GM23338 (cell line): ENCODE measurements around the gene C1QA. TPM values are rescaled to one million over a fixed set of nuclear protein-coding genes. Genes with fewer than 3 reads are reported as not detected.

Source experiments
- ATAC-seq: fragments of 200-7000 bp; cut with Tn5 transposase; 3 replicates; pipeline ENCODE4 v1.9.1; 2020
- DNase-seq: peaks from one replicate; pipeline ENCODE4 v3.0.0-alpha.2; 2015; ENCODE audit warnings: low spot score
- H2AFZ ChIP-seq: fragments of 200-600 bp; sonication (generic); 2 replicates; pipeline ENCODE4 v1.8.0; 2016; ENCODE audit warnings: antibody characterized with exemption, mild to moderate bottlenecking, moderate library complexity
- H3F3A ChIP-seq: fragments of 200-600 bp; sonication (generic); replicated peaks from 2 replicates; pipeline ENCODE4 v1.8.0; 2017; ENCODE audit warnings: antibody characterized with exemption, mixed run types, low read depth
- H3K27ac ChIP-seq: fragments of 200-600 bp; sonication (generic); 2 replicates; pipeline ENCODE4 v1.6.1; 2016; ENCODE audit warnings: low read depth
- H3K27me3 ChIP-seq: fragments of 200-600 bp; sonication (generic); 2 replicates; pipeline ENCODE4 v1.8.0; 2016; ENCODE audit warnings: mild to moderate bottlenecking, mixed run types, moderate library complexity; ENCODE audit not compliant: insufficient read depth
- H3K36me3 ChIP-seq: fragments of 200-600 bp; sonication (generic); 2 replicates; pipeline ENCODE4 v1.8.0; 2016; ENCODE audit warnings: mild to moderate bottlenecking; ENCODE audit not compliant: insufficient read depth
- H3K4me1 ChIP-seq: fragments of 200-600 bp; sonication (generic); 2 replicates; pipeline ENCODE4 v1.8.0; 2016; ENCODE audit warnings: mild to moderate bottlenecking, moderate library complexity; ENCODE audit not compliant: insufficient read depth
- H3K4me2 ChIP-seq: fragments of 200-600 bp; sonication (generic); 2 replicates; pipeline ENCODE4 v1.7.1; 2017; ENCODE audit warnings: mixed run types
- H3K4me3 ChIP-seq: fragments of 200-600 bp; sonication (generic); 2 replicates; pipeline ENCODE4 v1.6.1; 2016; ENCODE audit warnings: mixed run types
- H3K79me2 ChIP-seq: fragments of 200-600 bp; sonication (generic); replicated peaks from 2 replicates; pipeline ENCODE4 v1.8.0; 2017; ENCODE audit warnings: mild to moderate bottlenecking; ENCODE audit not compliant: insufficient read depth
- H3K9me2 ChIP-seq: fragments of 200-600 bp; sonication (generic); 2 replicates; pipeline ENCODE4 v1.8.0; 2017; ENCODE audit not compliant: insufficient read depth
- H4K20me1 ChIP-seq: fragments of 200-600 bp; sonication (generic); replicated peaks from 2 replicates; pipeline ENCODE4 v1.8.0; 2017; ENCODE audit warnings: mild to moderate bottlenecking; ENCODE audit not compliant: insufficient read depth
- H3K27ac Mint-ChIP-seq: 2 replicates; pipeline ENCODE4 v1.8.0; 2020; ENCODE audit warnings: inconsistent platforms, mild to moderate bottlenecking, moderate library complexity, mixed read lengths
- H3K27me3 Mint-ChIP-seq: 3 replicates; pipeline ENCODE4 v1.8.0; 2022; ENCODE audit warnings: low read depth, mild to moderate bottlenecking, moderate library complexity, mixed read lengths, inconsistent platforms; ENCODE audit not compliant: insufficient read depth, poor library complexity
- H3K36me3 Mint-ChIP-seq: 3 replicates; pipeline ENCODE4 v1.8.0; 2021; ENCODE audit warnings: low read depth, mild to moderate bottlenecking, inconsistent platforms, moderate library complexity, mixed read lengths
- H3K4me1 Mint-ChIP-seq: 3 replicates; pipeline ENCODE4 v1.8.0; 2020; ENCODE audit warnings: mild to moderate bottlenecking, inconsistent platforms, mixed read lengths
- H3K4me3 Mint-ChIP-seq: 3 replicates; pipeline ENCODE4 v1.8.0; 2021; ENCODE audit warnings: moderate library complexity, mild to moderate bottlenecking, inconsistent platforms, mixed read lengths
- H3K9me3 Mint-ChIP-seq: 3 replicates; pipeline ENCODE4 v1.8.0; 2020; ENCODE audit warnings: moderate library complexity, mild to moderate bottlenecking, inconsistent platforms, mixed read lengths
- CREB1 ChIP-seq: fragments of 250-450 bp; sonication (Bioruptor Pico); IDR thresholded peaks from 2 replicates; pipeline ENCODE4 v1.5.0; 2020; ENCODE audit warnings: low read depth, mild to moderate bottlenecking, moderate library complexity
- EZH2 ChIP-seq: fragments of 200-600 bp; sonication (generic); IDR thresholded peaks from one replicate; pipeline ENCODE4 v1.8.0; 2017; ENCODE audit warnings: antibody characterized with exemption, mild to moderate bottlenecking, low read depth; ENCODE audit not compliant: unreplicated experiment
- EZH2phosphoT487 ChIP-seq: fragments of 200-600 bp; sonication (generic); IDR thresholded peaks from one replicate; pipeline ENCODE4 v1.8.1; 2018; ENCODE audit warnings: antibody characterized with exemption; ENCODE audit not compliant: unreplicated experiment
- JUNB ChIP-seq: IDR thresholded peaks from one replicate; pipeline ENCODE4 v1.6.1; 2016; ENCODE audit warnings: antibody characterized with exemption; ENCODE audit not compliant: unreplicated experiment
- NANOG ChIP-seq: IDR thresholded peaks from 2 replicates; pipeline ENCODE4 v1.6.1; 2016; ENCODE audit warnings: antibody characterized with exemption, borderline replicate concordance
- POLR2AphosphoS5 ChIP-seq: IDR thresholded peaks from 2 replicates; pipeline ENCODE4 v1.6.1; 2016; ENCODE audit warnings: antibody characterized with exemption, low read depth
- REST ChIP-seq: IDR thresholded peaks from one replicate; pipeline ENCODE4 v1.6.1; 2018; ENCODE audit warnings: antibody characterized with exemption; ENCODE audit not compliant: unreplicated experiment
- STAT1 ChIP-seq: IDR thresholded peaks from one replicate; pipeline ENCODE4 v1.6.1; 2016; ENCODE audit warnings: antibody characterized with exemption; ENCODE audit not compliant: unreplicated experiment
- ZNF114 ChIP-seq: fragments of 250-450 bp; sonication (Bioruptor Pico); IDR thresholded peaks from 2 replicates; pipeline ENCODE4 v1.5.0; 2020; ENCODE audit warnings: mild to moderate bottlenecking, moderate library complexity
- ZNF331 ChIP-seq: fragments of 250-450 bp; sonication (Bioruptor Pico); IDR thresholded peaks from 2 replicates; pipeline ENCODE4 v1.5.0; 2020; ENCODE audit warnings: low read depth, mild to moderate bottlenecking, moderate library complexity
- polyA plus RNA-seq: library from polyadenylated mRNA; unstranded; fragments of >200 nt; fragmentation: Nextera tagmentation; extraction: Ambion mirVana; gene quantifications from 2 replicates; pipeline ENCODE4 v1.2.1, GENCODE V29; 2016
- total RNA-seq: library from RNA; depleted of rRNA; stranded (reverse); fragments of >200 nt; shearing (Covaris generic); gene quantifications from 2 replicates; pipeline ENCODE4 v1.2.3, GENCODE V29; 2014
- TF ChIP-seq, protein P1 (sequence below): IDR thresholded peaks from 2 replicates; pipeline ENCODE4 v1.6.1; 2016; ENCODE audit warnings: antibody characterized with exemption
- TF ChIP-seq, protein P2 (sequence below): fragments of 250-450 bp; sonication (Bioruptor Pico); IDR thresholded peaks from 2 replicates; pipeline ENCODE4 v1.5.0; 2020; ENCODE audit warnings: mild to moderate bottlenecking, moderate library complexity
- TF ChIP-seq, protein P3 (sequence below), 2 experiments: fragments of 200-600 bp in 1 of 2; sonication (generic) in 1 of 2; conservative IDR thresholded peaks; 2 replicates each; pipeline versions ENCODE4 v1.5.1 to v1.6.1; 2016 to 2017; ENCODE audit warnings: antibody characterized with exemption in 2 of 2, low read depth in 2 of 2, mild to moderate bottlenecking in 2 of 2, moderate library complexity in 1 of 2

The C1QA gene
- total and polyA plus RNA-seq, 2 experiments from 2014 or later: not detected

DNA sequence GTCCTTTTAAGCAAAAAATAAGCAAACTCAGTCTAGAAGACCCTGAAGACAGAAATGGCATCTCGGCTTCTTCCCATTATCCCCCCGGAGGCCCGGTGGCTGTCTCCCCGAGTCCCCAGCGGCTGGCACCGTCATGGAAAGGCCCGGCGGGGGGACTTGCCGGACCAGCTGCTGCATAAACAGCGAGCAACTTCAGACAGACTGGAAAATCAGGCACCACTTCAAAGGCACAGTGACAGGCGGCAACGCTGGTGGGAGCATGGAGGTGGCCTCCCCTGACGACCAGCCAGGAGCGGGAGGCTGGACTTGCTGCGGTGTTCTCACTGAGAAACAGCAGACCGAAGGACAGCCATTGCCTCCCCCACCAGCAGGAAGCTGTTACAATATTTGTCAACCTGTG is 18.4 kb upstream of the C1QA start:
- H3K27me3 ChIP-seq: no peaks in the 10 kb centered on the region
- DNase-seq: no peak

More for the DNA sequence above, 18.4 kb upstream of the C1QA start:
- no peak for ATAC-seq
- Histone ChIP-seq H3K4me3 (no peak overlapping the region), H4K20me1 (no peaks in the 10 kb centered on the region), H3K27ac (no peak overlapping the region), H3K9me2 (no peaks in the 10 kb centered on the region), H3F3A (no peaks in the 10 kb centered on the region), H2AFZ (no peak overlapping the region), H3K4me2 (no peak overlapping the region), H3K4me1 (no peaks in the 10 kb centered on the region), H3K36me3 (no peaks in the 10 kb centered on the region), H3K79me2 (no peaks in the 10 kb centered on the region)
- peaks cover 3% of the 10 kb centered on the region; the same call in 2 of the 3 replicates for H3K4me1 Mint-ChIP-seq
- no peaks in the 10 kb centered on the region for H3K9me3 Mint-ChIP-seq
- no peak overlapping the region for H3K27ac Mint-ChIP-seq
- TF ChIP-seq REST: no peak
- TF ChIP-seq, protein P1, sequence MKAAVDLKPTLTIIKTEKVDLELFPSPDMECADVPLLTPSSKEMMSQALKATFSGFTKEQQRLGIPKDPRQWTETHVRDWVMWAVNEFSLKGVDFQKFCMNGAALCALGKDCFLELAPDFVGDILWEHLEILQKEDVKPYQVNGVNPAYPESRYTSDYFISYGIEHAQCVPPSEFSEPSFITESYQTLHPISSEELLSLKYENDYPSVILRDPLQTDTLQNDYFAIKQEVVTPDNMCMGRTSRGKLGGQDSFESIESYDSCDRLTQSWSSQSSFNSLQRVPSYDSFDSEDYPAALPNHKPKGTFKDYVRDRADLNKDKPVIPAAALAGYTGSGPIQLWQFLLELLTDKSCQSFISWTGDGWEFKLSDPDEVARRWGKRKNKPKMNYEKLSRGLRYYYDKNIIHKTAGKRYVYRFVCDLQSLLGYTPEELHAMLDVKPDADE: no peak
- no peak for TF ChIP-seq EZH2phosphoT487
- TF ChIP-seq, protein P2, sequence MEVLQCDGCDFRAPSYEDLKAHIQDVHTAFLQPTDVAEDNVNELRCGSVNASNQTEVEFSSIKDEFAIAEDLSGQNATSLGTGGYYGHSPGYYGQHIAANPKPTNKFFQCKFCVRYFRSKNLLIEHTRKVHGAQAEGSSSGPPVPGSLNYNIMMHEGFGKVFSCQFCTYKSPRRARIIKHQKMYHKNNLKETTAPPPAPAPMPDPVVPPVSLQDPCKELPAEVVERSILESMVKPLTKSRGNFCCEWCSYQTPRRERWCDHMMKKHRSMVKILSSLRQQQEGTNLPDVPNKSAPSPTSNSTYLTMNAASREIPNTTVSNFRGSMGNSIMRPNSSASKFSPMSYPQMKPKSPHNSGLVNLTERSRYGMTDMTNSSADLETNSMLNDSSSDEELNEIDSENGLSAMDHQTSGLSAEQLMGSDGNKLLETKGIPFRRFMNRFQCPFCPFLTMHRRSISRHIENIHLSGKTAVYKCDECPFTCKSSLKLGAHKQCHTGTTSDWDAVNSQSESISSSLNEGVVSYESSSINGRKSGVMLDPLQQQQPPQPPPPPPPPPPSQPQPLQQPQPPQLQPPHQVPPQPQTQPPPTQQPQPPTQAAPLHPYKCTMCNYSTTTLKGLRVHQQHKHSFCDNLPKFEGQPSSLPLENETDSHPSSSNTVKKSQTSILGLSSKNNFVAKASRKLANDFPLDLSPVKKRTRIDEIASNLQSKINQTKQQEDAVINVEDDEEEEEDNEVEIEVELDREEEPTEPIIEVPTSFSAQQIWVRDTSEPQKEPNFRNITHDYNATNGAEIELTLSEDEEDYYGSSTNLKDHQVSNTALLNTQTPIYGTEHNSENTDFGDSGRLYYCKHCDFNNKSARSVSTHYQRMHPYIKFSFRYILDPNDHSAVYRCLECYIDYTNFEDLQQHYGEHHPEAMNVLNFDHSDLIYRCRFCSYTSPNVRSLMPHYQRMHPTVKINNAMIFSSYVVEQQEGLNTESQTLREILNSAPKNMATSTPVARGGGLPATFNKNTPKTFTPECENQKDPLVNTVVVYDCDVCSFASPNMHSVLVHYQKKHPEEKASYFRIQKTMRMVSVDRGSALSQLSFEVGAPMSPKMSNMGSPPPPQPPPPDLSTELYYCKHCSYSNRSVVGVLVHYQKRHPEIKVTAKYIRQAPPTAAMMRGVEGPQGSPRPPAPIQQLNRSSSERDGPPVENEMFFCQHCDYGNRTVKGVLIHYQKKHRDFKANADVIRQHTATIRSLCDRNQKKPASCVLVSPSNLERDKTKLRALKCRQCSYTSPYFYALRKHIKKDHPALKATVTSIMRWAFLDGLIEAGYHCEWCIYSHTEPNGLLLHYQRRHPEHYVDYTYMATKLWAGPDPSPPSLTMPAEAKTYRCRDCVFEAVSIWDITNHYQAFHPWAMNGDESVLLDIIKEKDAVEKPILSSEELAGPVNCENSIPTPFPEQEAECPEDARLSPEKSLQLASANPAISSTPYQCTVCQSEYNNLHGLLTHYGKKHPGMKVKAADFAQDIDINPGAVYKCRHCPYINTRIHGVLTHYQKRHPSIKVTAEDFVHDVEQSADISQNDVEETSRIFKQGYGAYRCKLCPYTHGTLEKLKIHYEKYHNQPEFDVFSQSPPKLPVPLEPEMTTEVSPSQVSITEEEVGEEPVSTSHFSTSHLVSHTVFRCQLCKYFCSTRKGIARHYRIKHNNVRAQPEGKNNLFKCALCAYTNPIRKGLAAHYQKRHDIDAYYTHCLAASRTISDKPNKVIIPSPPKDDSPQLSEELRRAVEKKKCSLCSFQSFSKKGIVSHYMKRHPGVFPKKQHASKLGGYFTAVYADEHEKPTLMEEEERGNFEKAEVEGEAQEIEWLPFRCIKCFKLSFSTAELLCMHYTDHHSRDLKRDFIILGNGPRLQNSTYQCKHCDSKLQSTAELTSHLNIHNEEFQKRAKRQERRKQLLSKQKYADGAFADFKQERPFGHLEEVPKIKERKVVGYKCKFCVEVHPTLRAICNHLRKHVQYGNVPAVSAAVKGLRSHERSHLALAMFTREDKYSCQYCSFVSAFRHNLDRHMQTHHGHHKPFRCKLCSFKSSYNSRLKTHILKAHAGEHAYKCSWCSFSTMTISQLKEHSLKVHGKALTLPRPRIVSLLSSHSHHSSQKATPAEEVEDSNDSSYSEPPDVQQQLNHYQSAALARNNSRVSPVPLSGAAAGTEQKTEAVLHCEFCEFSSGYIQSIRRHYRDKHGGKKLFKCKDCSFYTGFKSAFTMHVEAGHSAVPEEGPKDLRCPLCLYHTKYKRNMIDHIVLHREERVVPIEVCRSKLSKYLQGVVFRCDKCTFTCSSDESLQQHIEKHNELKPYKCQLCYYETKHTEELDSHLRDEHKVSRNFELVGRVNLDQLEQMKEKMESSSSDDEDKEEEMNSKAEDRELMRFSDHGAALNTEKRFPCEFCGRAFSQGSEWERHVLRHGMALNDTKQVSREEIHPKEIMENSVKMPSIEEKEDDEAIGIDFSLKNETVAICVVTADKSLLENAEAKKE (CRISPR knock-in tag): no peak
- no peak for TF ChIP-seq ZNF114 (CRISPR knock-in tag)
- no peak for TF ChIP-seq EZH2
- TF ChIP-seq, protein P3, sequence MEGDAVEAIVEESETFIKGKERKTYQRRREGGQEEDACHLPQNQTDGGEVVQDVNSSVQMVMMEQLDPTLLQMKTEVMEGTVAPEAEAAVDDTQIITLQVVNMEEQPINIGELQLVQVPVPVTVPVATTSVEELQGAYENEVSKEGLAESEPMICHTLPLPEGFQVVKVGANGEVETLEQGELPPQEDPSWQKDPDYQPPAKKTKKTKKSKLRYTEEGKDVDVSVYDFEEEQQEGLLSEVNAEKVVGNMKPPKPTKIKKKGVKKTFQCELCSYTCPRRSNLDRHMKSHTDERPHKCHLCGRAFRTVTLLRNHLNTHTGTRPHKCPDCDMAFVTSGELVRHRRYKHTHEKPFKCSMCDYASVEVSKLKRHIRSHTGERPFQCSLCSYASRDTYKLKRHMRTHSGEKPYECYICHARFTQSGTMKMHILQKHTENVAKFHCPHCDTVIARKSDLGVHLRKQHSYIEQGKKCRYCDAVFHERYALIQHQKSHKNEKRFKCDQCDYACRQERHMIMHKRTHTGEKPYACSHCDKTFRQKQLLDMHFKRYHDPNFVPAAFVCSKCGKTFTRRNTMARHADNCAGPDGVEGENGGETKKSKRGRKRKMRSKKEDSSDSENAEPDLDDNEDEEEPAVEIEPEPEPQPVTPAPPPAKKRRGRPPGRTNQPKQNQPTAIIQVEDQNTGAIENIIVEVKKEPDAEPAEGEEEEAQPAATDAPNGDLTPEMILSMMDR (conservative IDR thresholded peaks at IDR 0.05; ENCODE audit: low read depth in 2 of 2): no peak
- no peak for TF ChIP-seq JUNB
- TF ChIP-seq STAT1: no peak
- no peak for TF ChIP-seq ZNF331 (CRISPR knock-in tag)
- TF ChIP-seq CREB1 (CRISPR knock-in tag): no peak
- no peak for TF ChIP-seq NANOG
- no peak for TF ChIP-seq POLR2AphosphoS5
- peaks cover 6% of the 10 kb centered on the region for H3K27me3 Mint-ChIP-seq
- H3K36me3 Mint-ChIP-seq: no peaks in the 10 kb centered on the region
- H3K4me3 Mint-ChIP-seq: no peak overlapping the region
